ENCODE data around the gene LRCH1.
"Not testable (repeated sequence)": the region's sequence is repeated elsewhere in the genome, so short reads cannot be mapped to it uniquely, and the experiment has no call there.

Gene LRCH1

GRCh38 chr13:46761174-46761573, 208.2 kb downstream of the LRCH1 start:
- Histone ChIP-seq H3K9me3 (replicated peaks in 1 of 2; ENCODE audit: control insufficient read depth in 2 of 2, insufficient read depth in 1 of 2, low read depth in 1 of 2, low read length in 2 of 2) (peaks cover 0 to 2% of the 10 kb centered on the region in 2 donors), H3K9ac (ENCODE audit: low read depth, low read length, poor library complexity) (no peak overlapping the region), H3K27me3 (ENCODE audit: control insufficient read depth in 3 of 3, insufficient read depth in 3 of 3, low read depth in 1 of 3, low read length in 3 of 3) (no peaks in the 10 kb centered on the region), H3K14ac (ENCODE audit: low read length) (no peak overlapping the region), H3K4me1 (ENCODE audit: control insufficient read depth in 2 of 2, insufficient read depth in 1 of 2, low read depth in 1 of 2, low read length in 2 of 2) (no peaks in the 10 kb centered on the region), H2AK5ac (ENCODE audit: low read depth, low read length) (no peak overlapping the region), H3K4me2 (ENCODE audit: insufficient read depth, low read length, poor library complexity, severe bottlenecking) (no peak overlapping the region), H4K8ac (ENCODE audit: low read depth, low read length) (no peak overlapping the region), H3K4me3 (ENCODE audit: low read length in 2 of 2) (no peak overlapping the region), H3K79me1 (ENCODE audit: low read depth, low read length) (no peaks in the 10 kb centered on the region), H3K27ac (replicated peaks; ENCODE audit: low read length) (no peak overlapping the region), H2BK12ac (ENCODE audit: low read length) (no peak overlapping the region), H2AFZ (ENCODE audit: low read length) (no peak overlapping the region), H3K4ac (ENCODE audit: low read length) (no peak overlapping the region), H2BK120ac (ENCODE audit: low read depth, low read length) (no peak overlapping the region), H3K36me3 (replicated peaks in 1 of 2; ENCODE audit: control insufficient read depth in 2 of 2, insufficient read depth in 2 of 2, low read length in 2 of 2) (no peaks in the 10 kb centered on the region), H3K23ac (ENCODE audit: low read depth, low read length, poor library complexity) (no peak overlapping the region), H4K91ac (ENCODE audit: low read depth, low read length, poor library complexity) (no peak overlapping the region), H2BK15ac (ENCODE audit: low read length) (no peak overlapping the region), H2BK5ac (ENCODE audit: low read length) (no peak overlapping the region), H3K18ac (ENCODE audit: low read length) (no peak overlapping the region)
- WGBS, 2 donors (ENCODE audit: extremely low coverage in 2 of 2, insufficient read length in 2 of 2, insufficient replicate concordance in 1 of 2) = no CpG with 5 or more reads among the region's 4 CpGs
- DNase-seq (ENCODE audit: low spot score) = no peak

GRCh38 chr13:46761866-46762265, 208.9 kb downstream of the LRCH1 start:
- no peak overlapping the region for H4K8ac ChIP-seq (ENCODE audit: low read depth, low read length)
- H2AFZ ChIP-seq (ENCODE audit: low read length) = no peak overlapping the region
- no peak overlapping the region for H3K23ac ChIP-seq (ENCODE audit: low read depth, low read length, poor library complexity)
- no peak for DNase-seq (ENCODE audit: low spot score)
- no peak overlapping the region for H3K9ac ChIP-seq (ENCODE audit: low read depth, low read length, poor library complexity)
- H3K4ac ChIP-seq (ENCODE audit: low read length) = no peak overlapping the region
- H3K9me3 ChIP-seq (replicated peaks in 1 of 2; ENCODE audit: control insufficient read depth in 2 of 2, insufficient read depth in 1 of 2, low read depth in 1 of 2, low read length in 2 of 2) = peaks cover 0 to 2% of the 10 kb centered on the region in 2 donors
- H3K18ac ChIP-seq (ENCODE audit: low read length) = no peak overlapping the region
- H3K4me3 ChIP-seq (ENCODE audit: low read length in 2 of 2) = no peak overlapping the region
- no peak overlapping the region for H2BK12ac ChIP-seq (ENCODE audit: low read length)
- H3K27ac ChIP-seq (replicated peaks; ENCODE audit: low read length) = no peak overlapping the region
- no peaks in the 10 kb centered on the region for H3K36me3 ChIP-seq (replicated peaks in 1 of 2; ENCODE audit: control insufficient read depth in 2 of 2, insufficient read depth in 2 of 2, low read length in 2 of 2)
- H3K4me2 ChIP-seq (ENCODE audit: insufficient read depth, low read length, poor library complexity, severe bottlenecking) = no peak overlapping the region
- no peaks in the 10 kb centered on the region for H3K4me1 ChIP-seq (ENCODE audit: control insufficient read depth in 2 of 2, insufficient read depth in 1 of 2, low read depth in 1 of 2, low read length in 2 of 2)
- H3K27me3 ChIP-seq (ENCODE audit: control insufficient read depth in 3 of 3, insufficient read depth in 3 of 3, low read depth in 1 of 3, low read length in 3 of 3) = no peaks in the 10 kb centered on the region
- H3K79me1 ChIP-seq (ENCODE audit: low read depth, low read length) = no peaks in the 10 kb centered on the region
- H4K91ac ChIP-seq (ENCODE audit: low read depth, low read length, poor library complexity) = no peak overlapping the region
- no peak overlapping the region for H2BK5ac ChIP-seq (ENCODE audit: low read length)
- no peak overlapping the region for H2AK5ac ChIP-seq (ENCODE audit: low read depth, low read length)
- no peak overlapping the region for H2BK15ac ChIP-seq (ENCODE audit: low read length)
- H2BK120ac ChIP-seq (ENCODE audit: low read depth, low read length) = no peak overlapping the region
- WGBS, 2 donors (ENCODE audit: extremely low coverage in 2 of 2, insufficient read length in 2 of 2, insufficient replicate concordance in 1 of 2) = no CpG with 5 or more reads among the region's 5 CpGs
- no peak overlapping the region for H3K14ac ChIP-seq (ENCODE audit: low read length)

- WGBS, 2 donors (ENCODE audit: extremely low coverage in 2 of 2, insufficient read length in 2 of 2, insufficient replicate concordance in 1 of 2) = no CpG with 5 or more reads among the region's 4 CpGs
- H3K14ac ChIP-seq (ENCODE audit: low read length); DNase-seq (ENCODE audit: low spot score); H2BK5ac ChIP-seq (ENCODE audit: low read length); H2BK12ac ChIP-seq (ENCODE audit: low read length); H3K18ac ChIP-seq (ENCODE audit: low read length); H4K8ac ChIP-seq (ENCODE audit: low read depth, low read length); H3K4me3 ChIP-seq (ENCODE audit: low read length in 2 of 2); H2BK120ac ChIP-seq (ENCODE audit: low read depth, low read length); H2AK5ac ChIP-seq (ENCODE audit: low read depth, low read length); H3K23ac ChIP-seq (ENCODE audit: low read depth, low read length, poor library complexity); H2BK15ac ChIP-seq (ENCODE audit: low read length); H3K4me2 ChIP-seq (ENCODE audit: insufficient read depth, low read length, poor library complexity, severe bottlenecking); H3K27ac ChIP-seq (replicated peaks; ENCODE audit: low read length); H3K9ac ChIP-seq (ENCODE audit: low read depth, low read length, poor library complexity); H3K9me3 ChIP-seq (replicated peaks in 1 of 2; ENCODE audit: control insufficient read depth in 2 of 2, insufficient read depth in 1 of 2, low read depth in 1 of 2, low read length in 2 of 2); H3K4me1 ChIP-seq (ENCODE audit: control insufficient read depth in 2 of 2, insufficient read depth in 1 of 2, low read depth in 1 of 2, low read length in 2 of 2); H3K4ac ChIP-seq (ENCODE audit: low read length); H4K91ac ChIP-seq (ENCODE audit: low read depth, low read length, poor library complexity); H3K79me1 ChIP-seq (ENCODE audit: low read depth, low read length); H3K27me3 ChIP-seq (ENCODE audit: control insufficient read depth in 3 of 3, insufficient read depth in 3 of 3, low read depth in 1 of 3, low read length in 3 of 3); H2AFZ ChIP-seq (ENCODE audit: low read length): not testable (repeated sequence)
- peaks cover 4 to 50% of the 10 kb centered on the region in 2 donors for H3K36me3 ChIP-seq (replicated peaks in 1 of 2; ENCODE audit: control insufficient read depth in 2 of 2, insufficient read depth in 2 of 2, low read length in 2 of 2)
Measured at GRCh38 chr13:46769925-46770324, 217.0 kb downstream of the LRCH1 start.

GRCh38 chr13:46771693-46772092, 218.7 kb downstream of the LRCH1 start:
- Histone ChIP-seq H3K18ac (ENCODE audit: low read length) (no peak overlapping the region), H3K4ac (ENCODE audit: low read length) (no peak overlapping the region), H2AFZ (ENCODE audit: low read length) (no peak overlapping the region), H3K4me1 (ENCODE audit: control insufficient read depth in 2 of 2, insufficient read depth in 1 of 2, low read depth in 1 of 2, low read length in 2 of 2) (no peaks in the 10 kb centered on the region), H3K23ac (ENCODE audit: low read depth, low read length, poor library complexity) (no peak overlapping the region), H3K27ac (replicated peaks; ENCODE audit: low read length) (no peak overlapping the region), H3K4me2 (ENCODE audit: insufficient read depth, low read length, poor library complexity, severe bottlenecking) (no peak overlapping the region), H3K14ac (ENCODE audit: low read length) (no peak overlapping the region), H2AK5ac (ENCODE audit: low read depth, low read length) (no peak overlapping the region), H3K9me3 (replicated peaks in 1 of 2; ENCODE audit: control insufficient read depth in 2 of 2, insufficient read depth in 1 of 2, low read depth in 1 of 2, low read length in 2 of 2) (peaks cover 0 to 4% of the 10 kb centered on the region in 2 donors), H3K79me1 (ENCODE audit: low read depth, low read length) (no peaks in the 10 kb centered on the region), H2BK120ac (ENCODE audit: low read depth, low read length) (no peak overlapping the region), H2BK12ac (ENCODE audit: low read length) (no peak overlapping the region), H2BK15ac (ENCODE audit: low read length) (no peak overlapping the region), H2BK5ac (ENCODE audit: low read length) (no peak overlapping the region), H3K4me3 (ENCODE audit: low read length in 2 of 2) (no peak overlapping the region), H3K36me3 (replicated peaks in 1 of 2; ENCODE audit: control insufficient read depth in 2 of 2, insufficient read depth in 2 of 2, low read length in 2 of 2) (peaks cover 9 to 68% of the 10 kb centered on the region in 2 donors), H3K9ac (ENCODE audit: low read depth, low read length, poor library complexity) (no peak overlapping the region), H4K91ac (ENCODE audit: low read depth, low read length, poor library complexity) (no peak overlapping the region), H3K27me3 (ENCODE audit: control insufficient read depth in 3 of 3, insufficient read depth in 3 of 3, low read depth in 1 of 3, low read length in 3 of 3) (no peaks in the 10 kb centered on the region), H4K8ac (ENCODE audit: low read depth, low read length) (no peak overlapping the region)
- DNase-seq (ENCODE audit: low spot score) = no peak

Measured in neuronal stem cell (in vitro differentiated cells).